ENCODE measurements around the gene PCP4L1. TPM values are rescaled to one million over a fixed set of nuclear protein-coding genes. Genes with fewer than 3 reads are reported as not detected.
A peak's percentile ranks its signal among the peaks of the same experiment; 100 is the strongest.
"Not testable (repeated sequence)": the region's sequence is repeated elsewhere in the genome, so short reads cannot be mapped to it uniquely, and the experiment has no call there.

PCP4L1 gene
- total RNA-seq, 1 donor from 2014 or later, result not detected

DNA sequence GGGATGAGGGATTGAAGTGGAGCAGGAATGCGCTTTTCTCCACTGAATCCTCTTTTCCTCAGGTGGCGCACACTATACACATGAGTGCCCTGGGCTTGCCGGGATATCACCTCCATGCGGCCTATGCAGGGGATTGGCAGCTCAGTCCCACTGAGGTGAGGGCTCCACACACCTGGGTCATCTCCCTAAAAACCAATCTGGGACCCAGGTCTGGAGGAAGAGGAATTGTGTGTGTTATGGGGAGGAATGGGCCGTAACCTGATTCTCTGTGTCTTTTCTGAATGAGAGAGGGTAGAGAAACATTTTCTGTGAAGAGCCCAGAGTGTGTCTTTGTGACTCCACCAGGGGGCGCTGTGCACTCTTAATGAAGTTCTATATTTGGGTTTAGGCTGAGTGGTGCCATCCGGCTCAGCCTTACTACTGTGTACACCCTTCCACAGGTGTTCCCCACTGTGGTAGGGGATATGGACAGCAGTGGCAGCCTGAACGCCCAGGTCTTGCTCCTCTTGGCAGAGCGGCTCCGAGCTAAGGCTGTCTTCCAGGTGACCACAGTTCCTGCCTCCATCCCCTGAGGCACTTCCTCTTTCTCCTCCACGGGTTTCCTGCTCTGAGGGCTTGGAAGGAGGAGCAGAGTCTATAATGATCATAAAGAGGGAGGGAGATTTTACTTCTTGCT lies 31.2 kb upstream of the PCP4L1 start:
- DNase-seq (ENCODE audit: low read depth), result peak; percentile 83

DNA sequence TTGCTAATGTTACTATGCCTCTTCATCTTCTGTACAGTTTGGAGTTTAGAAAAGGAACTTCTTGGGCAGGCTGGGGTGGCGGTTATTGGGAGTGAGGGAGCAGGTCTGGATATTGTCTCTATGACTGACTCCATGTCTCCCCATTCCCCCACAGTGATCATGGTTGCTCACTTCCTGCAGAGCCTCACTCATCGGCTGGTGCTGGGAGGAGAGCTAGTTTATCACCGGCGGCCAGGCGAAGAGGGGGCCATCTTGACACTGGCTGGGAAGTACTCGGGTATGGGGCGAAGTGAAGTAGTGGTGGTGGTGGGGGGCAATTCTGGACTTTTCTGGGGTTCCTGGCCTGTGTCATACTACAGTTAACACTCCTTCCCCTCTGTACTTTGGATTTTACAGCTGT lies 30.5 kb upstream of the PCP4L1 start:
- no peak for DNase-seq (ENCODE audit: low read depth)

DNA sequence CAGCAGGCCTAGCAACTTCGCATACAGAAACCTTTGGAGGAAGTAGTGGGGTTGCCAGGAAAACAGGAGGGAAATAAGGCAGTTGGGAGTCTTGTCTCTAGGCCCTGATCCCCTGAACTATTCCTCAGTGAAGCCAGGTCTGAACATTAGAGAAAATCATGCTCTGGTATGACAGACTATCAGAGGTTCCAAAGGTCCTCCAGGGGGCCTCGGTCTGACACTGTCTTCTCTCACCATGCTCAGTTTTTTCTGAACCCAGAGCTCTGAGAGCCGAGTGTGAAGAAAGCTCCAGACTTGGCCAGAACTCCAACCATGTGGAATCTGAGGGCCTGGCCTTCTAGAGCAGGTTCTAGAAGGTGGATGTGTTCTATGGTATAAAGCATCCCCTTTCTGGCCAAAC lies 28.6 kb upstream of the PCP4L1 start:
- DNase-seq (ENCODE audit: low read depth), result peak; percentile 22

DNA sequence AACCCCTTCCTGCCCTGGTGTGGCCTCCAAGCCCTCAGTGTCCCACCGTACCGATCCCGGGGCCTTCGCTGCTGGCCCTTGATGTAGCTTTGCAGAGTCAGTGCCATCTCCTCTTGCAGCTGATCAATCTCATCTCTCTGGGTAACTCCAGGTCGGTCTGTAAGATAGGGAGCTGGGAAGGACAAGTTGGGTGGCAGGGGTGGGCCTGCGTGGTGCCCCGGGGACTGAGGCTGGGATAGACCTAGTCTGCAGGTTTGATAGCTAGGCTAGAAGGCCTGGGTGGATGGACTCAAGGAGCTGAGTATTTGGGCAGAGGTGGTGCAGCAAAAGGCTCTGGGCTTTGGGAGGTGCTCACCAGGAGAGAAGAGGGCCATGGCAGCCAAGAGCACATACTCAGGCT lies 27.8 kb upstream of the PCP4L1 start:
- no peak for DNase-seq (ENCODE audit: low read depth)

DNA sequence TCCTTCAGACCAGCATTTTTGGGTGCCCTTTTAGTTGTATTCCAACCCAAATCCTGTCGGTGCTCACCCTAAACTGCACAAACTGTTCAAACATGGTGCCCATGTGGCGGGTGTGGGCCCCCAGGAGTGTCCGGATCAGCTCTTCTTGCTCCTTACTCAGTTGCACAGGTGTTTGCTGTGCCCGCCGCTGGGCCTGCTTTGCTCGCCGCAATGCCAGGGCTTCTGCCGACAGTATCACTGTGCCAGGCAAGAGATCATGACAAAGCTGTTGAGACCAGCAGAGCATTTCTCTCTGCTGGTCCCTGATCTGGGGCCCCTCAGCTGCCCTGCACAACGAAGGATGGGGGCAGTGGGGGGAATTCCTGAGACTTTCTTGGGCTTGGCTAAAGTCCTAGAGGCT lies 25.4 kb upstream of the PCP4L1 start:
- no peak for DNase-seq (ENCODE audit: low read depth)

DNA sequence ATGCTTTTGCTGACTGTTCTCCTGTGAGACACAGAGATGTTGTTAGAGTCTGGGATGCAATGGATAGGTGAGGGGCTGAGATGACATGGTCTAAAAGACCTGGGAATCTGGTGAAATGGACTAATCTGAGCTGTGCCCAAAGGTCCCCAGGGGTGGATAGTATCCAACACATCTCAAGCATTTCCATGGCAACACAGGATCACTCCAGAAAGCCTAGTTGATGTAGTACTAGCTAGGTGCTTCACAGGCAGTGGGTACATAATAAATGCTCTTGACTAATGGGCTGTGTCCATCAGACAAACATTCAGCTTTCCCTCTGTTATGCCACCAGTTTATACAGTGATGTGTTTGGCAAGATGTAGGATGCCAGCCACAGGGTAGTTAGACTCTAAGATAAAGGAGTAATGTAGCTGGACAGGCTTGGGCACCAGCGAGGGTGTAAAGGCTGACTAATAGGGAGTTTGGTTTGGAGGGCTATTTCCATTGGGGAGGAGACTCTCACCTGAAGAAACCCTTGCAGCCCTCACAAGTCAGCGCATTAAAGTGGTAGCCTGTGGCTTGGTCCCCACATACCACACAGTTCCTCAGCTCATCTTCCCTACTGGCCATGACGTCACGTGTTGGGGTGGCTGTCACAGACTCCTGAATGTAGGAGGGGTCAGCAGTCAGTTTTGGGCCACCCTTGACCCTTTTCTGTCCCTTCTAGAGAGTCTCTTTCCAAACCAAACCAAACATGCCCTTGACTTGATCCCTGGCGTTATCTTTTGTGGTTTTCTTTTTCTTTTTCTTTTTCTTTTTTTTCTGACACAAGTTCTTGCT lies 22.4 kb upstream of the PCP4L1 start:
- no peak for DNase-seq (ENCODE audit: low read depth)

DNA sequence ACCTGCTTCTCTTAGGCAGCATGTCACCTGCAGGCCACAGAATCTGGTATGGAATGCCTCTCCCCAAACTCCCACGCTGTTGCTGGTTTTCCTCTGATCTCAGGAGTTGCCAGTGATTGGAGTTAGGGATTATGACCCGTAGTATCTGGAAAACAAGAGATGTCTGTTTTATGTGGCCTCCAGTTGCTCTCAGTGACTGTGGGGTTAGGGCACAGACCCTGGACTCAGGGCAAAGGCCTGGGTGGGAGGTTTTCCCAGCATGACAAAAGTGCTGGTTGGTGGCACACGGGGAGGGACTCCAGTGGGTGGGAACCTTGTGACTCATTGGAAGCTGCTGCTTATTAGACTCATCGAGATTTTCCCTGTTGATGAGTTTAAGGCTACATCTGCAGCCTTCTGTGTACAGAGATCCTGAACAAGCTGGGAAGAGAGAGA lies 20.5 kb upstream of the PCP4L1 start, which contains the start of gene NR1I3:
NR1I3 (minus strand) TSS at position 165 of the 435 bp plus-strand sequence. CDS start 1,638 bp downstream, outside the sequence.
- no peak for DNase-seq (ENCODE audit: low read depth)

DNA sequence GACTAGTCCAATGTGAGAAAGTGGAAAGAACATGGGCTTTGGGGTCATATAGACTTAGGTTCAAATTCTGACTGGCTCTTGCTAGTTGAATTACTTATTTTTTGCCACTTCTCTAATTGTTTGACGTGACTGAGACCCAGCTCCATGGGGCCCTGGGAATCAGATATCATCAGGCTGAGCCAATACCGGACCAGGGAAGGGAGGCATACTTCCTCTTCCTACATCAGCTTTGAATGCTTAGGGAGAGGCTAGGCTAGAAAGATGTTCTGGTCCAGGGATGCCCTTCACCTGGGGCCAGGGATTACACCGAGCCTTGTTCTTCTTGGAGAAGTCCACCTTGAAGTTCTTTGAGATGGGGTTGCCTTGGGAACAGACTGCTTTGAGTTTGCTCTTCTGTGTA lies 16.9 kb upstream of the PCP4L1 start:
- no peak for DNase-seq (ENCODE audit: low read depth)

DNA sequence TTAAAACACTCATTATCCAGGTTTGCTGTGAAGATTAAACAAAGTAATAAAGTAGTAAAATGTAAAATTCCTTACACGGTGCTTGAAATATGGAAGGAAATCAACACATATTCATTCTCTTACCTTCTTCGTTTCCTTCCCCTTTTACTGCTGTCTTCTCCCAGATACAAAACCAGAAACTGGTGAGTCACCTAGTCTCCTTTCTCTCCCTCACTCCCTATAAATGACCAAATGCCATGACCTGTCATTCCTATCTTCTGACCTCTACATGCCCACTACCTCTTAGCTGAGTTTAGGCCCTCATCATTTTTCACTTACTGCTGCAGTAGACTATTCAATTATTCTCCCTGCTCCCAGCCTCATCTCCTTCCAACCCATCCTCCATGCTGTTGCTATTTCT lies 16.2 kb upstream of the PCP4L1 start:
- no peak for DNase-seq (ENCODE audit: low read depth)

DNA sequence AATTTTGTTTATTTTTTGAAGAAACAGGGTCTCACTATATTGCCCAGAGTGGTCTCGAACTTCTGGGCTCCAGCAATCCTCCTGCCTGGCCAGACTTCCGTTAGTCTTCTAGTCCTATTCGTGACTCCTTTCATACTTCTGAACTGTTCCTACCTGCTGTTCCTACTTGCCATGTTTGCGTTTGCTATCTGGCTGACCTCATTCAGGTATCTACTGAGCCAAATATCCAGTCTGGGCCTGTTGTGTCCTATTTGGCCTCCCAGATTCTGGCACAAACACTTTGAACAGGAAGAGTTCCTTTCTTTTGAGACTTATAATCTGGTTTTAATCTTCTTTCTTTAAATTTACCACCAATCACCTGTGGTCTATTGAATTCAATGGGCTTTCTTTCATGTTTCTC lies 13.7 kb upstream of the PCP4L1 start:
- DNase-seq (ENCODE audit: low read depth), result no peak

DNA sequence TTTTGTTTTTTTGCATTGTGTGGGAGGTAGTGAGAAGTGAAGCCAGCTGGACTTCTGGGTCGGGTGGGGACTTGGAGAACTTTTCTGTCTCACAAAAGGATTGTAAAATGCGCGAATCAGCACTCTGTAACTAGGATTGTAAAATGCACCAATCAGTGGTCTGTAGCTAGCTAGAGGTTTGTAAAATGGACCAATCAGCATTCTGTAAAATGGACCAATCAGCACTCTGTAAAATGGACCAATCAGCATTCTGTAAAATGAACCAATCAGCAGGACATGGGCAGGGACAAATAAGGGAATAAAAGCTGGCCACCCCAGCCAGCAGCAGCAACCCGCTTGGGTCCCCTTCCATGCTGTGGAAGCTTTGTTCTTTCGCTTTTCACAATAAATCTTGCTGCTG lies 8.4 kb upstream of the PCP4L1 start:
- DNase-seq (ENCODE audit: low read depth), result not testable (repeated sequence)

DNA sequence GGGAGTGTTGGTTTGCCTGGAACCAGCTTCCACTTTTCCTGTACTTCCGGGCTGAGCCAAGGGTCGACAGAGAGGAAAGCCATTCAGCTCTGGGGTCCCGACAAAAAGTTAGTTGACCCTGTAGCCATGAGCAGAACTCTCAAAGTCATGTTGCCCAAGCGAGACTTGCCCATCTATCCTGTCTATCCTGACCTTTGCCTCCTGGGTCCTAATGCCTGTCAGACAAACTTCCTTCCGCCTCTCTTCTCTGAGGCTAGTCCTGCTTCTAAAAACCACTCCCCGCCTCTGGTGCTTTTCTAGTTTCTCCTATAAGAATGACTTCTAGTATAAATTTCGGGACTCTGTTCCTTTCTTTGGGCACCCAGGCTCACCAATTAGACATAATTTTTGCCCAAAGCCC lies 7.7 kb upstream of the PCP4L1 start:
- no peak for DNase-seq (ENCODE audit: low read depth)

DNA sequence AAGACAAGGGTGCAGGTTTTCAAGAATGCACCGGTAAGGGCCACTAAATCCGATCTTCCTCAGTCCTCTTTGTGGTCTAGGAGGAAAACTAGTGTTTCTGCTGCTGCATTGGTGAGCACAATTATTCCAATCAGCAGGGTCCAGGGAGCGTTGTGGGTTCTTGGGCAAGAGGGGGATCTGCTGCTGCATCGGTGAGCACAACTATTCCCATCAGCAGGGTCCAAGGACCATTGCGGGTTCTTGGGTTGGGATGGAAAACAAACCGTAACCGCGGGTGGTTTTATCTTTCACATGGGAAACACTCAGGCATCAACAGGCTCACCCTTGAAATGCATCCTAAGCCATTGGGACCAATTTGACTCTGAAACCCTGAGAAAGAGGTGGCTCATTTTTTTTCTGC lies 7.0 kb upstream of the PCP4L1 start:
- no peak for DNase-seq (ENCODE audit: low read depth)

DNA sequence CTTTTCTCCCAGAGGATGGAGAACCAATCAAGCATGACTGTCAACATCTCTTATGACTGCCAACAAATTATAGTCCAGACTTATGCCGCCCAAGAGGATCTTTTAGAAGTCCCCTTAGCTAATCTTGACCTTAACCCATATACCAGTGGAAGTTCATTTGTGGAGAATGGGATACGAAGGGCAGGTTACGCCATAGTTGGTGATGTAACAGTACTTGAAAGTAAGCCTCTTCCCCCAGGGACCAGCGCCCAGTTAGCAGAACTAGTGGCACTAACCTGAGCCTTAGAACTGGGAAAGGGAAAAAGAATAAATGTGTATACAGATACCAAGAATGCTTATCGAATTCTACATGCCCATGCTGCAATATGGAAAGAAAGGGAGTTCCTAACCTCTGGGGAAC lies 3.2 kb upstream of the PCP4L1 start:
- not testable (repeated sequence) for DNase-seq (ENCODE audit: low read depth)

DNA sequence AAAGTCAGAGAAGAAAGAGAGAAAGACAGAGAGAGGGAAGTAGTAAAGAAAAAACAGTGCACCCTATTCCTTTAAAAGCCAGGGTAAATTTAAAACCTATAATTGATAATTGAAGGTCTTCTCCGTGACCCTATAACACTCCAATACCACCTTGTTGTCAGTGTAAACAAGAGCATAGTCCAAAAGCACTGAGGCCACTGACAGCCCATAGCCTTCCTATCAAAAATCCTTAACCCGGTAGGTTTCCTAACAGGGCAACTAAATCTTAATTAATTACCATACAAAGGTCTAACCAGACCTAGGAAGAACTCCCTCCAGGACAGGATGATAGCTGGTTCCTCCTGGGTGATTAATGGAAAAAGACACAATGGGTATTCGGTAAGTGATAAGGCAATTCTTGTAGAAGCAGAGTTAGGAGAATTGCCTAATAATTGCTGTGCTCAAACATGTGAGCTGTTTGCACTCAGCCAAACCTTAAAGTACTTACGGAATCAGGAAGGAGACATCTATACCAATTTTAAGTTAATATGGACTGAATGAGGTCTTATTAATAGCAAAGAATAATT lies 2.5 kb upstream of the PCP4L1 start:
- DNase-seq (ENCODE audit: low read depth), result not testable (repeated sequence)

DNA sequence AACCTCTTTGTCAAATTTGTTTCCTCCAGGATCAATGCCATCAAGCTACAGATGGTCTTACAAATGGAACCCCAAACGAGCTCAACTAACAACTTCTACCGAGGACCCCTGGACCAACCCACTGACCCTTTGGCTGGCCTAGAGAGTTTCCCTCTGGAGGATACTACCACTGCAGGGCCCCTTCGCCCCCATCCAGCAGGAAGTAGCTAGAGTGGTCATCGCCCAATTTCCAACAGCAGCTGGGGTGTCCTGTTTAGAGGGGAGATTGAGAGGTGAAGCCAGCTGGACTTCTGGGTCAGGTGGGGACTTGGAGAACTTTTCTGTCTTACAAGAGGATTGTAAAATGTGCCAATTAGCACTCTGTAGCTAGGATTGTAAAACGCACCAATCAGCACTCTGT lies 1.4 kb upstream of the PCP4L1 start:
- DNase-seq (ENCODE audit: low read depth), result not testable (repeated sequence)

DNA sequence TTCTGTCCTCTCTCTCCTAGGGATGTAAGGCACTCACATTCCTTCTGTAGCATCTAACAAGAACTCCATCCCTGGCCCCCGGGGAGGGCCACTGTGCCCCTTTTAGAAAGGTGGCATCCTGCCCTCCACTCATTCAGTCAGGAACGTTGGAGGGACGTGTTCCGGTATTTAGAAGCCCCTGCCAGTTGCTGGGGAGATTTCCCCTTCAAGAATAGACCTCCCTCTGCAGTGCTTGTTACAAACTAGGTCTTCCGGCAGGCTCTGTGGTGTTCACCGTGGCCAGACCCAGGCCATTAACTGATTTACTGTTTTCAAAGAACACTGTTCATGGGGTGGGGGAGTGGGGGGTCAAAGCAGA lies 779 bp downstream of the PCP4L1 start:
- DNase-seq (ENCODE audit: low read depth), result no peak

DNA sequence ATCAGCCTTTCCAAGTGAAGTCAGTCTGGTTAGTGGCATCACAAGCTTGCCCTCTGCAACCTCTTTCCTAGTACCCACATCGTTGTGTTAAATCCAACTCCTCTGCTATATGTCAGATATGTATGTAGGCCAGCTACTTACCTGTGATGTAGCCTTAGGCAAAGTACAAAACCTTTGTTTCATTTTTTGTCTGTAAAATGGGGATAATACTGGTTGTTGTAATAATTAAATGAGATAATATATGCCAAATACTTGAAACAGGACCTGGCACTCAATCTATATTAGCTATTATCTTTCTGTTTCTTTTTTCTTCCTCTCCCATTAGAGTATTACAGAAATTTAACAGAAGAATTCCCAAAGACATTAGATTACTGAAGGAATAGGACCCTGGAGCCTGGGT lies 1.2 kb downstream of the PCP4L1 start:
- no peak for DNase-seq (ENCODE audit: low read depth)

DNA sequence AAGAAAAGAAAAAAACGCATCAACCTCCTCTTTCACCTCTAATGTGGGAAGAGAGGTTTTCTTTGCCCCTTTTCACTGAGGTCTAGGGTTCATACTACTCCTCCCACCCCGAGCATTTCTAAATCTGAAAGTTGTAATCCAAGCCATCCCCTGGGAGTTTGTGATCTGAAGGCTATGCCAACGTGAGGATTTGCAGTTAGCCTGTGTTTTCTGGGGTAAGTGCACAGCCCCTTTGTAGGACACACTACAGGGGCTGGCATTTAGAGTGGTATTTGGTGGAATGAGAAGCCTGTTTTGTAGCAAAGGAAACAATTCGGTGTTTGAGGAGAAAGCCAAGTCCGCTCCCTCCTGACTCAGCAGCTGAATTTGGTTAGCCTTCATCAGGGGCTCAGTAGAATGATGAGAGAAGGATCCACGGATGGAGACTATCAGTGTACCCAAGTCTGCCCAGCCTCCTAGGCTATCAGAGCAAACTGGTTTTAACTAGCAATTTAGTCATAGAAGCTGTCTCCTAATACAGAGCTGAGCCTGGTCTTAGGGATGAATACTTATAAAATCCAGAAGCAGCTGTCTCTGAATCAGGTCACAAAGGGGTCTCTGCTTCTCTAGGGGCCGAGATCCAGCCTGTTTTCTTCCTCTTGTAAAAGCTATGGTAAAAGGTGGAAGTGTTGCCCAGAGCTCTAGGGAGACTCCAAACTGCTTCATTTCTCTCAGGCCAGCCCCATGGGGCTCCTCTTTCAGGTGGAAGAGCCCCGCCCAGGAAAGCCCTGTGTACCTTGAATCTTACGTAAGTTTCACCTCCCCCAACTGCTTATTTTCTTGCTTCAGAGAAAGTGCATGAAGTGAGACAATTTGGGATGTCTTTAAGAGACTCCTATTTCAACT lies 2.1 kb downstream of the PCP4L1 start:
- DNase-seq (ENCODE audit: low read depth), result peak; percentile 44

DNA sequence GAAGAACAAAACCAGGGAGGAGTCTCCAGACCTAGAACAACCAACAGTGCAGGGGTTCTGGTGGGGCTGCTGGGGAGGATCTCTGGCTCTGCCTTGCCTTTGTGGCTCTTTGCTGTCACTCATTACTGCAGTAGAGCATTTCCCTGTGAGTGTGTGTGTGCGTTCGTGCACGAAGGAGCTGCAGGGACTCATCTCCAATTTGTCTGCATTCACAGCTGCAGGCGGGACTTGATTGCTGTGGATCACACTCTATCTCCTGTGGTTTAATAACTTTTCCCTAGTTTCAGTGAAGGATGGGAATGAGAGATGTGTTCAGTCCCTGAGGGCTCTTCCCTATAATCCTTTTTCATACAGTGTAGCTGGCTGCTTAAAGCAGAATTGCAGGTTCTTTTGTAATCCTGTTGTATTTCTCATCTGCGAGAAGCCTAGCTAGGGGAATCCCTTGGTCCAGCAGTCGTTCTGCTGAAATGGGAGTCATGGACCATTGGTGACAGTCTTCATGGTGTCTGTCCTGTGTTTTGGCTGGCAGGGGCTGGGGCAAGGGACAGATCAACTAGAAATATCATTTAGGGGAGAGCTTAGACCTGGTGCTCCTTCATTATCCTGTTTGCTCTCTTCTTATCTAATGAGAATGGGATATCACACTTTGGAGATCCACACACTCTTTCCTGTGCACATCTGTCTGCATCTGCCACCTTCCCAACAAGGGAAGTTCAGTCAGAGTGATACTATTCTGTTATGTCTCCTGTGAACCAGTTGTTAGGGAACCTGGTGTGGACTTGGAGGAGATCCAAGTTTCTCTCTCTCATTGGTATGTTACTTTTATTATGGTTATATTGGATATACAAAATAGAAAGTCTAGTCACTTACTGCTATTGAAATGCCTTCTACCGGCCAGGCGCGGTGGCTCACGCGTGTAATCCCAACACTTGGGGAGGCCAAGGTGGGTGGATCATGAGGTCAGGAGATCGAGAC lies 3.0 kb downstream of the PCP4L1 start:
- DNase-seq (ENCODE audit: low read depth), result no peak

Measured in myocyte (in vitro differentiated cells).